ENCODE measurements around the gene SLC30A5.
"Not testable (repeated sequence)": the region's sequence is repeated elsewhere in the genome, so short reads cannot be mapped to it uniquely, and the experiment has no call there.

SLC30A5 gene

GRCh38 chr5:69105996-69106906, 12.4 kb downstream of the SLC30A5 start:
- Histone ChIP-seq H3K79me1 (ENCODE audit: low read length) (no peaks in the 10 kb centered on the region), H3K27ac (ENCODE audit: low read depth, low read length) (no peak overlapping the region), H3K9ac (ENCODE audit: low read length) (no peak overlapping the region), H2AK5ac (ENCODE audit: low read length) (no peak overlapping the region), H2BK15ac (replicated peaks; ENCODE audit: low read depth) (no peak overlapping the region), H4K5ac (ENCODE audit: low read length) (no peak overlapping the region), H3K36me3 (ENCODE audit: control insufficient read depth, insufficient read depth, low read length) (no peaks in the 10 kb centered on the region), H3K23ac (ENCODE audit: low read length) (no peak overlapping the region), H2BK5ac (ENCODE audit: low read length) (no peak overlapping the region), H2BK120ac (ENCODE audit: low read depth, low read length) (no peak overlapping the region), H3K4me1 (ENCODE audit: control insufficient read depth, low read depth, low read length) (no peaks in the 10 kb centered on the region), H3K56ac (ENCODE audit: low read length) (no peak overlapping the region), H3K27me3 (ENCODE audit: insufficient read depth, low read length, poor library complexity) (no peaks in the 10 kb centered on the region), H3K18ac (ENCODE audit: low read length) (no peak overlapping the region), H3K4ac (ENCODE audit: low read depth, low read length) (no peak overlapping the region), H3K4me3 (ENCODE audit: low read length) (no peak overlapping the region), H4K8ac (ENCODE audit: low read depth, low read length) (no peak overlapping the region), H3K79me2 (ENCODE audit: control insufficient read depth, insufficient read depth, low read length) (no peaks in the 10 kb centered on the region), H3K4me2 (ENCODE audit: low read length) (no peak overlapping the region)
- DNase-seq: no peak
- WGBS (ENCODE audit: extremely low coverage, insufficient coverage, low lambda C conversion rate): no CpG with 5 or more reads among the region's 4 CpGs

DNA sequence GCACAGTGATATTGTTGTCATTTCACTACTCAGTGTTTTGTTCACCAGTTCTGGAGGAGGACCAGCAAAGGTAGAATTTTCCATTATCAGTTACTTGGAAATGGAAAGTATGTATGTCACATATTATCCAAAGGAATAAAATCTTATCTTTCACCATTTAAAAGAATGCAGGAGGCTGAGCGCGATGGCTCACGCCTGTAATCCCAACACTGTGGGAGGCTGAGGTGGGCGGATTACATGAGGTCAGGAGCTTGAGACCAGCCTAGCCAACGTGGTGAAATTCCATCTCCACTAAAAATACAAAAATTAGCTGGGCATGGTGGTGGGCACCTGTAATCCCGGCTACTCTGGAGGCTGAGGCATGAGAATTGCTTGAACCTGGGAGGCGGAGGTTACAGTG, 14.6 kb downstream of the SLC30A5 start:
- H3K4me3 ChIP-seq (ENCODE audit: low read length); H3K4me1 ChIP-seq (ENCODE audit: control insufficient read depth, low read depth, low read length); DNase-seq; H3K4me2 ChIP-seq (ENCODE audit: low read length); H3K27ac ChIP-seq (ENCODE audit: low read depth, low read length); H3K79me2 ChIP-seq (ENCODE audit: control insufficient read depth, insufficient read depth, low read length); H3K36me3 ChIP-seq (ENCODE audit: control insufficient read depth, insufficient read depth, low read length); H3K18ac ChIP-seq (ENCODE audit: low read length); H2BK120ac ChIP-seq (ENCODE audit: low read depth, low read length); H3K56ac ChIP-seq (ENCODE audit: low read length); H3K27me3 ChIP-seq (ENCODE audit: insufficient read depth, low read length, poor library complexity); H2BK15ac ChIP-seq (replicated peaks; ENCODE audit: low read depth); H4K8ac ChIP-seq (ENCODE audit: low read depth, low read length); H4K5ac ChIP-seq (ENCODE audit: low read length); H3K79me1 ChIP-seq (ENCODE audit: low read length); H3K9ac ChIP-seq (ENCODE audit: low read length); H3K23ac ChIP-seq (ENCODE audit: low read length); H2BK5ac ChIP-seq (ENCODE audit: low read length); H2AK5ac ChIP-seq (ENCODE audit: low read length); H3K4ac ChIP-seq (ENCODE audit: low read depth, low read length): not testable (repeated sequence)
- no CpG with 5 or more reads among the region's 7 CpGs for WGBS (ENCODE audit: extremely low coverage, insufficient coverage, low lambda C conversion rate)

GRCh38 chr5:69113851-69114250, 20.0 kb downstream of the SLC30A5 start:
- DNase-seq: no peak
- Histone ChIP-seq H2BK5ac (ENCODE audit: low read length) (no peak overlapping the region), H2AK5ac (ENCODE audit: low read length) (no peak overlapping the region), H3K27ac (ENCODE audit: low read depth, low read length) (no peak overlapping the region), H4K8ac (ENCODE audit: low read depth, low read length) (no peak overlapping the region), H3K23ac (ENCODE audit: low read length) (no peak overlapping the region), H3K79me2 (ENCODE audit: control insufficient read depth, insufficient read depth, low read length) (no peaks in the 10 kb centered on the region), H2BK15ac (replicated peaks; ENCODE audit: low read depth) (no peak overlapping the region), H3K4me1 (ENCODE audit: control insufficient read depth, low read depth, low read length) (no peaks in the 10 kb centered on the region), H3K9ac (ENCODE audit: low read length) (no peak overlapping the region), H3K4me2 (ENCODE audit: low read length) (no peak overlapping the region), H3K36me3 (ENCODE audit: control insufficient read depth, insufficient read depth, low read length) (no peaks in the 10 kb centered on the region), H3K4me3 (ENCODE audit: low read length) (no peak overlapping the region), H4K5ac (ENCODE audit: low read length) (no peak overlapping the region), H3K27me3 (ENCODE audit: insufficient read depth, low read length, poor library complexity) (no peaks in the 10 kb centered on the region), H3K79me1 (ENCODE audit: low read length) (no peaks in the 10 kb centered on the region), H3K4ac (ENCODE audit: low read depth, low read length) (no peak overlapping the region), H3K56ac (ENCODE audit: low read length) (no peak overlapping the region), H3K18ac (ENCODE audit: low read length) (no peak overlapping the region), H2BK120ac (ENCODE audit: low read depth, low read length) (no peak overlapping the region)
- no CpG with 5 or more reads among the region's 1 CpG for WGBS (ENCODE audit: extremely low coverage, insufficient coverage, low lambda C conversion rate)

DNA sequence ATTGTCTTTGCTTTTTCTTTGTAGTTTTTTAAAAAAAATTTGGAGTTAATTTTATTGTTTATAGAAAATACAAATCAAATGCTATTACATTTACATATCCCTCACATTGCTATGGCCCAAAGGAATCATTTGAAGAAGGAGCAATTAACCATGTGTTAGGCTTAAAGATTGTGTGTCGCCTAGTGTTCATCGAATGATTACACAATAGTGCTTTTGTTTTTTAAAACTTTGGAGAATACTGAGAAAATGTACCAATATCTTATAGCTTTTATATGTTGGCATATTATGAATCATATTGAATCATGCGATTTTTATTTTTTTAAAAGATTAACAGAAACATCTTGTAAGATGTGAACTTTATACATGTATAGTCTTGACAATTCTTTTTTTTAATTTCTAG, 21.7 kb downstream of the SLC30A5 start:
- H3K4ac ChIP-seq (ENCODE audit: low read depth, low read length): no peak overlapping the region

DNA sequence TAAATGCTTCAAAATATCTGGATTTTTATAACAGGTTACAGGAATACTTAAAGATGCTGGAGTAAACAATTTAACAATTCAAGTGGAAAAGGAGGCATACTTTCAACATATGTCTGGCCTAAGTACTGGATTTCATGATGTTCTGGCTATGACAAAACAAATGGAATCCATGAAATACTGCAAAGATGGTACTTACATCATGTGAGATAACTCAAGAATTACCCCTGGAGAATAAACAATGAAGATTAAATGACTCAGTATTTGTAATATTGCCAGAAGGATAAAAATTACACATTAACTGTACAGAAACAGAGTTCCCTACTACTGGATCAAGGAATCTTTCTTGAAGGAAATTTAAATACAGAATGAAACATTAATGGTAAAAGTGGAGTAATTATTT, 35.6 kb downstream of the SLC30A5 start:
- no peak overlapping the region for H2AK5ac ChIP-seq (ENCODE audit: low read length)
- H3K56ac ChIP-seq (ENCODE audit: low read length): no peak overlapping the region
- no peak overlapping the region for H2BK5ac ChIP-seq (ENCODE audit: low read length)
- H3K4me1 ChIP-seq (ENCODE audit: control insufficient read depth, low read depth, low read length): no peaks in the 10 kb centered on the region
- no peak overlapping the region for H3K23ac ChIP-seq (ENCODE audit: low read length)
- no peak overlapping the region for H4K5ac ChIP-seq (ENCODE audit: low read length)
- no peaks in the 10 kb centered on the region for H3K36me3 ChIP-seq (ENCODE audit: control insufficient read depth, insufficient read depth, low read length)
- no peak overlapping the region for H3K4me2 ChIP-seq (ENCODE audit: low read length)
- H3K18ac ChIP-seq (ENCODE audit: low read length): no peak overlapping the region
- H3K4me3 ChIP-seq (ENCODE audit: low read length): no peak overlapping the region
- no peaks in the 10 kb centered on the region for H3K79me1 ChIP-seq (ENCODE audit: low read length)
- no peak overlapping the region for H3K4ac ChIP-seq (ENCODE audit: low read depth, low read length)
- no peak overlapping the region for H3K9ac ChIP-seq (ENCODE audit: low read length)
- no peaks in the 10 kb centered on the region for H3K79me2 ChIP-seq (ENCODE audit: control insufficient read depth, insufficient read depth, low read length)
- no peaks in the 10 kb centered on the region for H3K27me3 ChIP-seq (ENCODE audit: insufficient read depth, low read length, poor library complexity)
- H3K27ac ChIP-seq (ENCODE audit: low read depth, low read length): no peak overlapping the region
- DNase-seq: no peak
- H2BK15ac ChIP-seq (replicated peaks; ENCODE audit: low read depth): no peak overlapping the region
- H2BK120ac ChIP-seq (ENCODE audit: low read depth, low read length): no peak overlapping the region
- no peak overlapping the region for H4K8ac ChIP-seq (ENCODE audit: low read depth, low read length)

More for the DNA sequence above, 21.7 kb downstream of the SLC30A5 start:
- Histone ChIP-seq H3K23ac (ENCODE audit: low read length) (no peak overlapping the region), H3K79me2 (ENCODE audit: control insufficient read depth, insufficient read depth, low read length) (no peaks in the 10 kb centered on the region), H3K27ac (ENCODE audit: low read depth, low read length) (no peak overlapping the region), H3K18ac (ENCODE audit: low read length) (no peak overlapping the region), H2BK120ac (ENCODE audit: low read depth, low read length) (no peak overlapping the region), H3K4me2 (ENCODE audit: low read length) (no peak overlapping the region), H3K27me3 (ENCODE audit: insufficient read depth, low read length, poor library complexity) (no peaks in the 10 kb centered on the region), H4K5ac (ENCODE audit: low read length) (no peak overlapping the region), H3K4me3 (ENCODE audit: low read length) (no peak overlapping the region), H3K79me1 (ENCODE audit: low read length) (no peaks in the 10 kb centered on the region), H3K9ac (ENCODE audit: low read length) (no peak overlapping the region), H3K36me3 (ENCODE audit: control insufficient read depth, insufficient read depth, low read length) (no peaks in the 10 kb centered on the region), H2BK5ac (ENCODE audit: low read length) (no peak overlapping the region), H3K56ac (ENCODE audit: low read length) (no peak overlapping the region), H2BK15ac (replicated peaks; ENCODE audit: low read depth) (no peak overlapping the region), H3K4me1 (ENCODE audit: control insufficient read depth, low read depth, low read length) (no peaks in the 10 kb centered on the region), H2AK5ac (ENCODE audit: low read length) (no peak overlapping the region), H4K8ac (ENCODE audit: low read depth, low read length) (no peak overlapping the region)
- DNase-seq: no peak
- WGBS (ENCODE audit: extremely low coverage, insufficient coverage, low lambda C conversion rate): no CpG with 5 or more reads among the region's 3 CpGs

- H3K36me3 ChIP-seq (ENCODE audit: control insufficient read depth, insufficient read depth, low read length): no peaks in the 10 kb centered on the region
- H3K4me2 ChIP-seq (ENCODE audit: low read length): no peak overlapping the region
Measured at GRCh38 chr5:69130241-69130640, 36.4 kb downstream of the SLC30A5 start.

More at GRCh38 chr5:69130241-69130640, 36.4 kb downstream of the SLC30A5 start:
- Histone ChIP-seq H4K5ac (ENCODE audit: low read length) (no peak overlapping the region), H3K18ac (ENCODE audit: low read length) (no peak overlapping the region), H3K79me2 (ENCODE audit: control insufficient read depth, insufficient read depth, low read length) (no peaks in the 10 kb centered on the region), H3K79me1 (ENCODE audit: low read length) (no peaks in the 10 kb centered on the region), H3K4me3 (ENCODE audit: low read length) (no peak overlapping the region), H3K27me3 (ENCODE audit: insufficient read depth, low read length, poor library complexity) (no peaks in the 10 kb centered on the region), H3K27ac (ENCODE audit: low read depth, low read length) (no peak overlapping the region), H2BK15ac (replicated peaks; ENCODE audit: low read depth) (no peak overlapping the region), H4K8ac (ENCODE audit: low read depth, low read length) (no peak overlapping the region), H2BK120ac (ENCODE audit: low read depth, low read length) (no peak overlapping the region), H3K4ac (ENCODE audit: low read depth, low read length) (no peak overlapping the region), H3K4me1 (ENCODE audit: control insufficient read depth, low read depth, low read length) (no peaks in the 10 kb centered on the region), H3K9ac (ENCODE audit: low read length) (no peak overlapping the region), H3K56ac (ENCODE audit: low read length) (no peak overlapping the region), H2BK5ac (ENCODE audit: low read length) (no peak overlapping the region), H2AK5ac (ENCODE audit: low read length) (no peak overlapping the region), H3K23ac (ENCODE audit: low read length) (no peak overlapping the region)
- DNase-seq: no peak
- WGBS (ENCODE audit: extremely low coverage, insufficient coverage, low lambda C conversion rate): no CpG with 5 or more reads among the region's 2 CpGs

Measured in mesendoderm (in vitro differentiated cells).